Colonic mucosa (tissue), 4 donors: Measurements from ENCODE around the gene TAX1BP1. TPM values are rescaled to one million over a fixed set of nuclear protein-coding genes. Genes with fewer than 3 reads are reported as not detected.

Experiments
- DNase-seq: peaks from one replicate; pipeline ENCODE4 v3.0.0-alpha.2; 2020
- H3K27ac ChIP-seq: fragments of 200-600 bp; one replicate; pipeline ENCODE4 v1.8.0; 2021
- H3K27me3 ChIP-seq: fragments of 200-600 bp; one replicate; pipeline ENCODE4 v1.8.0; 2021
- H3K36me3 ChIP-seq: fragments of 200-600 bp; one replicate; pipeline ENCODE4 v1.8.0; 2021
- H3K4me1 ChIP-seq: fragments of 200-600 bp; one replicate; pipeline ENCODE4 v1.8.0; 2021; ENCODE audit warnings: mild to moderate bottlenecking
- H3K4me3 ChIP-seq: fragments of 200-600 bp; one replicate; pipeline ENCODE4 v1.8.0; 2021
- H3K9ac ChIP-seq, 2 donors: one replicate each; pipeline ENCODE4 v1.7.0; 2013; ENCODE audit warnings: control low read depth in 2 of 2, low read depth in 2 of 2, low read length in 2 of 2
- H3K9me3 ChIP-seq: fragments of 200-600 bp; one replicate; pipeline ENCODE4 v1.8.0; 2021
- CTCF ChIP-seq: fragments of 200-600 bp; IDR thresholded peaks from one replicate; pipeline ENCODE4 v1.8.0; 2022; ENCODE audit warnings: antibody characterized with exemption, mild to moderate bottlenecking
- intact Hi-C: fragments of 100-400 bp; cut with DNase I; formaldehyde crosslinking; loops from one replicate; pipeline ENCODE4 v1.14.1; 2022
- total RNA-seq, 2 donors: library from RNA; stranded (reverse); fragmentation: NEBNext Ultra II Directional in 1 of 2; extraction: Animal tissue kit (Norgen Biotek cat#: 25700) in 1 of 2; gene quantifications; one replicate each; pipeline ENCODE4 v1.2.1, GENCODE V29; 2021
- donor health status: healthy.
- donor health status: DM: no; HTN: no; CAD: no.
- donor health status: DM: no; HTN: no; CAD: no.

The TAX1BP1 gene
- total RNA-seq, 2 donors from 2014 or later, result 96.6 to 156 TPM

- DNase-seq, result no peak
- TF ChIP-seq CTCF, result no peak
- intact Hi-C loops, result loop anchor here (10.0 kb wide), 1 partner anchor 136 kb away; no protein-coding TSS in a partner anchor
- H3K4me3 ChIP-seq, result no peak overlapping the region
- no peak overlapping the region for H3K9ac ChIP-seq
- no peaks in the 10 kb centered on the region for H3K27me3 ChIP-seq
- H3K9me3 ChIP-seq, result no peaks in the 10 kb centered on the region
- no peaks in the 10 kb centered on the region for H3K4me1 ChIP-seq
- H3K27ac ChIP-seq, result no peak overlapping the region
- peaks cover 2% of the 10 kb centered on the region for H3K36me3 ChIP-seq
Measured at GRCh38 chr7:27788437-27788836, 48.5 kb downstream of the TAX1BP1 start.

GRCh38 chr7:27793780-27794179 is 53.8 kb downstream of the TAX1BP1 start:
- intact Hi-C loops, result no loop called here

GRCh38 chr7:27795977-27796376 is 56.0 kb downstream of the TAX1BP1 start:
- H3K36me3 ChIP-seq, result peaks cover 4% of the 10 kb centered on the region
- no peak overlapping the region for H3K27ac ChIP-seq
- intact Hi-C loops, result no loop called here
- no peak for DNase-seq
- H3K9me3 ChIP-seq, result no peaks in the 10 kb centered on the region
- H3K27me3 ChIP-seq, result no peaks in the 10 kb centered on the region
- TF ChIP-seq CTCF, result no peak
- no peak overlapping the region for H3K4me3 ChIP-seq
- no peaks in the 10 kb centered on the region for H3K4me1 ChIP-seq
- no peak overlapping the region for H3K9ac ChIP-seq

More at GRCh38 chr7:27793780-27794179, 53.8 kb downstream of the TAX1BP1 start:
- no peaks in the 10 kb centered on the region for H3K27me3 ChIP-seq
- TF ChIP-seq CTCF, result no peak
- H3K4me3 ChIP-seq, result no peak overlapping the region
- no peaks in the 10 kb centered on the region for H3K4me1 ChIP-seq
- H3K27ac ChIP-seq, result no peak overlapping the region
- DNase-seq, result no peak
- H3K9me3 ChIP-seq, result no peaks in the 10 kb centered on the region
- peaks cover 4% of the 10 kb centered on the region for H3K36me3 ChIP-seq
- no peak overlapping the region for H3K9ac ChIP-seq

GRCh38 chr7:27799212-27799611 is 59.2 kb downstream of the TAX1BP1 start:
- H3K9me3 ChIP-seq, result no peaks in the 10 kb centered on the region
- H3K27ac ChIP-seq, result no peak overlapping the region
- H3K9ac ChIP-seq, result no peak overlapping the region
- no peak for TF ChIP-seq CTCF
- intact Hi-C loops, result no loop called here
- H3K4me1 ChIP-seq, result no peaks in the 10 kb centered on the region
- no peaks in the 10 kb centered on the region for H3K36me3 ChIP-seq
- H3K27me3 ChIP-seq, result no peaks in the 10 kb centered on the region
- no peak overlapping the region for H3K4me3 ChIP-seq
- DNase-seq, result no peak

GRCh38 chr7:27802999-27803398 is 63.0 kb downstream of the TAX1BP1 start:
- H3K4me1 ChIP-seq, result no peaks in the 10 kb centered on the region
- no peaks in the 10 kb centered on the region for H3K27me3 ChIP-seq
- DNase-seq, result no peak
- intact Hi-C loops, result no loop called here
- no peak overlapping the region for H3K4me3 ChIP-seq
- H3K9ac ChIP-seq, result no peak overlapping the region
- no peaks in the 10 kb centered on the region for H3K36me3 ChIP-seq
- no peak for TF ChIP-seq CTCF
- no peaks in the 10 kb centered on the region for H3K9me3 ChIP-seq
- no peak overlapping the region for H3K27ac ChIP-seq

GRCh38 chr7:27804139-27804538 is 64.2 kb downstream of the TAX1BP1 start:
- Histone ChIP-seq H3K36me3 (no peaks in the 10 kb centered on the region), H3K4me3 (no peak overlapping the region), H3K27ac (no peak overlapping the region), H3K9me3 (no peaks in the 10 kb centered on the region), H3K9ac (no peak overlapping the region), H3K27me3 (no peaks in the 10 kb centered on the region), H3K4me1 (no peaks in the 10 kb centered on the region)
- intact Hi-C loops, result no loop called here
- TF ChIP-seq CTCF, result no peak
- no peak for DNase-seq
